ENCODE results near the gene FGFRL1. TPM values are rescaled to one million over a fixed set of nuclear protein-coding genes. Genes with fewer than 3 reads are reported as not detected.
A peak's percentile ranks its signal among the peaks of the same experiment; 100 is the strongest.

The FGFRL1 gene
- total RNA-seq, 5 donors from 2014 or later (not counting 1 experiment from before 2014, with no cell fraction given): 14.9 to 25.2 (median 23.7) TPM

DNA sequence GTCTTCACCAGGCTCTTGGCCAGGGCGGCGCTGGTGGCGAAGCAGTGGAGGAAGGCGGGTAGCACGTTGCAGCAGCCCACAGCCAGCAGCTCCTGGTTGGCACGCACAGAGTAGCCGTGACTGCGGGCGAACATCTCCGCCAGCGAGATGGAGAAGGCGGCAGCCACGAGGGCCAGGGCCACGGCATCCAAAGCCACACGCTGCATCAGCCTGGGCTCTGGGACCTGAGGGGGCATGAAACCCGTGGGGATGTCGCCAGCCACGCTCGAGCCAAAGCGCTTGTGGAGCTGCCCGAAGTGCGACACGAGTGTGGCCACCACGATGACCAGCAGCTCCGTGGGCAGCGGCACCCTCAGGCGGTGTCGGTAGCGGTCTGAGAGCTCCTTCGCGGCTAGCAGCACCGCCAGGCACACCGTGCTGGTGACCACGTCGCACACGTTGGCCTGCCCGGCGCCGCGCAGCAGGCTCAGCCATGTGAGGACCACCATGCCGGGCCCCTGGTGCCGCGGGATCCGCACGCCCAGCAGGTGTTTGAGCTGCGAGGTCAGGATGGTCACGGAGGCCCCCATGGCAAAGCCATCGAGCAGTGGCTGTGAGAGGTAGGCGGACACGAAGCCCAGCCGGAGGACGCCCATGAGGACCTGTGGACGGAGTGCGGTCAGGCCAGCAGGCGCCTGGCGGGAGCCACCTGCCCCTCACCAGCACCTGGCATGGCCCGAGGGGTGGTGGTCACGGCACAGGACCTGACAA lies 21.5 kb upstream of the FGFRL1 start:
- DNase-seq: peak in 1 of 35 experiments; percentile 2
- Histone ChIP-seq H3K36me3 (ENCODE audit: control insufficient read depth in 2 of 2, extremely low read depth in 1 of 2, insufficient read depth in 1 of 2, low read length in 1 of 2) (peaks cover 0 to 16% of the 10 kb centered on the region in 2 donors), H3K27ac (ENCODE audit: low read length) (no peak overlapping the region), H3K9me3 (no peaks in the 10 kb centered on the region), H3K4me1 (ENCODE audit: control insufficient read depth in 1 of 2, extremely low read depth in 1 of 2, insufficient read depth in 2 of 2, low read length in 2 of 2) (peaks cover 14 to 29% of the 10 kb centered on the region in 2 experiments), H3K27me3 (replicated peaks in 1 of 2; ENCODE audit: control insufficient read depth in 2 of 2, extremely low read depth in 1 of 2, insufficient read depth in 2 of 2, low read length in 1 of 2) (no peaks in the 10 kb centered on the region), H3K4me3 (ENCODE audit: control insufficient read depth in 1 of 2, extremely low read depth in 1 of 2, low read length in 1 of 2) (no peak overlapping the region)
- H3K36me3 Mint-ChIP-seq: no peaks in the 10 kb centered on the region
- H3K4me1 Mint-ChIP-seq: peaks cover 15 to 25% (median 23%) of the 10 kb centered on the region in 3 donors
- no peaks in the 10 kb centered on the region for H3K9me3 Mint-ChIP-seq
- H3K4me3 Mint-ChIP-seq: no peak overlapping the region
- POLR2A ChIA-PET: no interaction called here
- WGBS (ENCODE audit: insufficient coverage): 96% methylated on average over 56 of the region's 58 CpGs
- CTCF ChIA-PET: interaction anchor here in 1 of 2 donors (1.0 kb wide), 1 partner anchor 19 kb away, joined by 3 read pairs; no protein-coding TSS in a partner anchor
- H3K27ac Mint-ChIP-seq: no peak overlapping the region
- ATAC-seq (replicated peaks in 1 of 4): no peak
- no peaks in the 10 kb centered on the region for H3K27me3 Mint-ChIP-seq

DNA sequence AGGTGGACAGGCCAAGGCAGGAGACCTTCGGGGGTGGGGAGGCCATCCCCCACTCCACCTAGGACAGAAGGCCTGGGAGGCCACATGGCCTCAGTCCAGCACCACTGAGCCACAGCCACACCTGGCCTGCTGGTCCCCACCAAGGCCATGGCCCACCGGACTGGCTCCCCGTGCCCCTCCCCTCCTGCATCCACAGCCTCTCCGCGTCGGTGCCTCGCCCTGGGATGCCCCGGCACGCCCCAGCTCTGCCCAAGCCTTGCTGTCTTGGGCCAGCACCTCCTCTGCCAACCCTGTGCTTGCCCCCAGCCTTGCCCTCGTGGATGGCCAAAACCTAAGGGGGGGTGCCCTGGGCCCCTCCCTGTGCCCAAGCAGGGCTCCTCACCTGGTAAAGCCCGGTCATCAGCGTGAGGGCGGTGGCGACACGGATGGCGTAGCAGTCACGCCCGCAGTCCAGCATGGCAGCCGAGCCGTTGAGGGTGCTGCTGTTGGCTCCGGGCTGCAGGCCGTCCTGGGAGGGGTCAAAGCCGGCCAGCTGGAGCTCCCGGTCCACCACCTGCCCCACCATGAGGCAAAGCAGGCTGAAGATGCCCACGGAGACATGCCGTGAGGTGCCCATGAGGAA lies 20.6 kb upstream of the FGFRL1 start:
- ATAC-seq (replicated peaks in 1 of 4): no peak
- H3K4me1 ChIP-seq (ENCODE audit: control insufficient read depth in 1 of 2, extremely low read depth in 1 of 2, insufficient read depth in 2 of 2, low read length in 2 of 2): peaks cover 7 to 20% of the 10 kb centered on the region in 2 experiments
- H3K27ac ChIP-seq (ENCODE audit: low read length): no peak overlapping the region
- Mint-ChIP-seq H3K9me3 (no peaks in the 10 kb centered on the region), H3K27ac (no peak overlapping the region), H3K27me3 (no peaks in the 10 kb centered on the region), H3K4me3 (no peak overlapping the region), H3K36me3 (no peaks in the 10 kb centered on the region), H3K4me1 (peaks cover 8 to 16% (median 14%) of the 10 kb centered on the region in 3 donors)
- peak in 1 of 35 experiments; percentile 4 for DNase-seq
- H3K27me3 ChIP-seq (replicated peaks in 1 of 2; ENCODE audit: control insufficient read depth in 2 of 2, extremely low read depth in 1 of 2, insufficient read depth in 2 of 2, low read length in 1 of 2): peaks cover 0 to 4% of the 10 kb centered on the region in 2 experiments
- ChIA-PET POLR2A (no interaction called here), CTCF (no interaction called here)
- WGBS (ENCODE audit: insufficient coverage): 94% methylated on average over 25 of the region's 26 CpGs
- H3K36me3 ChIP-seq (ENCODE audit: control insufficient read depth in 2 of 2, extremely low read depth in 1 of 2, insufficient read depth in 1 of 2, low read length in 1 of 2): peaks cover 0 to 16% of the 10 kb centered on the region in 2 donors
- no peaks in the 10 kb centered on the region for H3K9me3 ChIP-seq
- no peak overlapping the region for H3K4me3 ChIP-seq (ENCODE audit: control insufficient read depth in 1 of 2, extremely low read depth in 1 of 2, low read length in 1 of 2)

DNA sequence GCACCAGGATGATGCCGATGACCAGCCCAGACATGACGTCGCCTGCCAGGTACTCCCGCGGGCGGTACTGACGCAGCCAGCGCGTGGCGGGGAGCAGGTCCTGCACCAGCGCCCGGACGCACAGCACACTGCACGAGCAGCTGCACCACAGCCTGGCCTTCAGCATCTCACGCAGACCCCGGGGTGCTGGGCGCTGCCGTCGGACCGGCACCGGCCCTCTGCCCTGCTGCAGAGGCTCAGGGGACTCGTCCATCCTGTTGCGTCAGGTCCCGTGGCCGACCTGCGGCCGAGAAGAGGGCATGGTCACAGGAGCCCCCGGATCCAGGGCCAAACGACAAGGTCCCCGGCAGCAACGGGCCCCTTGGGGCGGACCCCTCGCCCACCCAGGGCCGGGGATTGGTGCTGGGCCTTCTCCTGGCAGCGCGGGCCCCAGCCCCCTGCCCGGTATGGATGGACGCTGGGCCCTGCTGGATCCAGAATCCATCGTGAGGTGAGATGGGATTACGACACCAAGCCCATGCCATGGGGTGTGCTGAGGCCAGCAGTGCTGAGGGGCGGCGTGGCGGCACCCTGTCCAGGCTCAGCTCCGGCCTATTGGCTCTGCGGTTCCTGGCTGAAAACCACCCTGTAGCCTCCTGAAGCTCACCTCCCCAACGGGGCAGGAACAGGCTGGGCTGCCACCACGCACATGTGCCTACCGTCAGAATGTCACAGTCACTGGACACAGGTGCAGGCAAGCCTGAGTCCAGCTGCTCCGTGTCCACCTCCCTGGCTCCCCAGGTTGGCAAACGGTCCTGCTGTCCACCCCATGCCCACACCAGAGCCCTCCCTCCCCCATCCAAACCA lies 19.8 kb upstream of the FGFRL1 start:
- Mint-ChIP-seq H3K36me3 (no peaks in the 10 kb centered on the region), H3K27ac (no peak overlapping the region), H3K27me3 (no peaks in the 10 kb centered on the region), H3K4me1 (peaks cover 0 to 9% (median 7%) of the 10 kb centered on the region in 3 donors), H3K9me3 (no peaks in the 10 kb centered on the region), H3K4me3 (no peak overlapping the region)
- Histone ChIP-seq H3K27me3 (replicated peaks in 1 of 2; ENCODE audit: control insufficient read depth in 2 of 2, extremely low read depth in 1 of 2, insufficient read depth in 2 of 2, low read length in 1 of 2) (peaks cover 0 to 12% of the 10 kb centered on the region in 2 experiments), H3K27ac (ENCODE audit: low read length) (no peak overlapping the region), H3K36me3 (ENCODE audit: control insufficient read depth in 2 of 2, extremely low read depth in 1 of 2, insufficient read depth in 1 of 2, low read length in 1 of 2) (peaks cover 0 to 16% of the 10 kb centered on the region in 2 donors), H3K4me3 (ENCODE audit: control insufficient read depth in 1 of 2, extremely low read depth in 1 of 2, low read length in 1 of 2) (no peak overlapping the region), H3K9me3 (no peaks in the 10 kb centered on the region), H3K4me1 (ENCODE audit: control insufficient read depth in 1 of 2, extremely low read depth in 1 of 2, insufficient read depth in 2 of 2, low read length in 2 of 2) (peaks cover 0 to 13% of the 10 kb centered on the region in 2 experiments)
- ATAC-seq (replicated peaks in 1 of 4) (no peak), DNase-seq (no peak)
- POLR2A ChIA-PET: no interaction called here
- WGBS (ENCODE audit: insufficient coverage): 94% methylated on average over 50 of the region's 50 CpGs
- CTCF ChIA-PET: no interaction called here

DNA sequence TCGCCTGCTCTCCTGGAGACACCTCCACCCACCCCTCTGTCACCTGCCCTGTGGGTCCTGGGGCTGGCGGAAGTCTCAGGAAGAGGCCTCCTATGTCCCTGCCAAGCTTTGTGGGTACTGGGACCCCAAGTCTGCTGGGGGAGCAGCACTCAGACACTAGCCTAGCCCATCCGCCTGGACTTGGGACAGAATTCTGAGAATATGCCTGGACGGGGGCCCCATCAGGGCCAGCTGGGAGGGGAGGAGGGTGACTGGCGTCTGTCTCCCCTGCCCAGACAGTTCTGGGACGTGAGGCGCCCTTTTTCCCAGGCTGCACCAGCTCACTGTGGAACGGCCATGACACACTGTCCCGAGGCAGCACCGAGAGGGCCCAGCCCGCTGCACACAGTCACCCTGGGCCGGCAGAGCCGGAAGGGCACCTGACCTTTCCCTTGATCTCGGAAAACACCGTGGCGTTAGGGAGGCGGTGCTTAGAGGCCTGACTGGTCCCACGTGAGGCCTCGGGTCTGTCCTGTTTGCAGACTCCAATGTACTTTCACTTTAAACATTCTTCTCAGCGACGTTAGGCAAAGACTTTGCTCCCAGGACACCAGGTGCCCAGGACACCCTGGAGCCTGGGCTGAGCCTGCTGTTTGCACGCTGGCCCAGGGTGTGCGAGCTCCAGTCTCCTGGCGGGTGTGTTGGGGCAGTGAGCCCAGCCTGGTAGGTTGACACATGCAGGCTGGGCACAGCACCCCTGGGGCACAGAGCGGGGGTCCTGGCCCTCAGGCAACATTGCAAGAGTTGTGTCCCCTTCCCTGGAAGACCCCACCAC lies 18.9 kb upstream of the FGFRL1 start:
- ChIA-PET POLR2A (no interaction called here), CTCF (no interaction called here)
- Histone ChIP-seq H3K36me3 (ENCODE audit: control insufficient read depth in 2 of 2, extremely low read depth in 1 of 2, insufficient read depth in 1 of 2, low read length in 1 of 2) (peaks cover 0 to 16% of the 10 kb centered on the region in 2 donors), H3K9me3 (no peaks in the 10 kb centered on the region), H3K27ac (ENCODE audit: low read length) (no peak overlapping the region), H3K4me1 (ENCODE audit: control insufficient read depth in 1 of 2, extremely low read depth in 1 of 2, insufficient read depth in 2 of 2, low read length in 2 of 2) (peaks cover 0 to 13% of the 10 kb centered on the region in 2 experiments), H3K27me3 (replicated peaks in 1 of 2; ENCODE audit: control insufficient read depth in 2 of 2, extremely low read depth in 1 of 2, insufficient read depth in 2 of 2, low read length in 1 of 2) (peaks cover 0 to 16% of the 10 kb centered on the region in 2 experiments), H3K4me3 (ENCODE audit: control insufficient read depth in 1 of 2, extremely low read depth in 1 of 2, low read length in 1 of 2) (no peak overlapping the region)
- no peak for ATAC-seq (replicated peaks in 1 of 4)
- peaks cover 0 to 3% of the 10 kb centered on the region in 2 donors for H3K27me3 Mint-ChIP-seq
- H3K4me1 Mint-ChIP-seq: peaks cover 0 to 10% (median 7%) of the 10 kb centered on the region in 3 donors
- no peak overlapping the region for H3K4me3 Mint-ChIP-seq
- H3K9me3 Mint-ChIP-seq: no peaks in the 10 kb centered on the region
- H3K27ac Mint-ChIP-seq: no peak overlapping the region
- WGBS (ENCODE audit: insufficient coverage): 88% methylated on average over 25 of the region's 25 CpGs
- H3K36me3 Mint-ChIP-seq: no peaks in the 10 kb centered on the region
- DNase-seq: peak in 1 of 35 experiments; percentile 3

DNA sequence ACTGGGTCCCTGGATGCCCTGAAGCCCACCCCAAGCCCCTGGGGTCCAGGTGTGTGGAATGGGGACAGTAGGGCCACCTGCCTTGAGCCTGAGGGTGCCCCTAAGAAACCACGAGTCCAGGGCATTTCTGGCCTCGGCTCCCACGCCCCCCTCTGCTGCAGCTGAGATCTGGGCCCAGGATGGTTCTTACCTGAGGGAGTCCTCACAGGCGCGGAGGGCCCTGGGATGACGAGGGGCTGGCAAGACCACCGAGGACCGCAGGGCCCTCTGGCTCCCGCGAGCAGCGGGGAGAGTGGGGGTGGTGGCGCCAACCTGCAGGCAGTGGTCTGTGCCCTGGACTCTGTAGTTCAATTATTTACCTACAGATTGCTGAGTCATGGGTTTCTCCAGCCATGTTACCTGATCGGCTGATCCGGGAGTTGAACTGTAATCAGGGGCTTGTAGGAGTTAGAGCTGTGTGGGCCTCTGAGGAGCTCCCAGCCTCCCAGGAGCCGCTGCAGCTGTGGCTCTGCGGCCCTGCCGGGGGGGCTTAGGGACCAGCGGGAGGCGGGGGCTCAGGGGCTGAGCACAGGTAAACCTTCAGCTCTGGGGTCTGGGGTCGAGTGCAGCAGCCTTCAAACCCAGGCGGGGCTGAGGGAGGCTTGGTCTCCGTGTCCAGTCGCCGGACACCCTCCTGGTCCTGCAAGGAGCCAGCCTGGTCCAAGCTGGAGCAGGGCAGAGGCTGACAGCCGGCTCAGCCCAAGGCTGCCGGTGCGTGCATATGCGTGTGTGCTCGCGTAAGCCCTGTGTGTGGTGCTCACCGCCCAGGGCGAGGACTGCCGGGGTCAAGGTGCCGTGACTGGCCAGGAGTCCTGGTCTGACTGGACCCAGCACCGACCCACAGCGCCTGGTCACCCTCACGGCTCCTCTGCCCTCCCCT lies 18.1 kb upstream of the FGFRL1 start, which contains the start of gene SLC26A1:
TSS of gene SLC26A1 (minus strand) at position 294 of the 919 bp plus-strand sequence. CDS start 1,701 bp downstream, outside the sequence.
- Histone ChIP-seq H3K27me3 (replicated peaks in 1 of 2; ENCODE audit: control insufficient read depth in 2 of 2, extremely low read depth in 1 of 2, insufficient read depth in 2 of 2, low read length in 1 of 2) (peaks cover 0 to 25% of the 10 kb centered on the region in 2 experiments), H3K4me1 (ENCODE audit: control insufficient read depth in 1 of 2, extremely low read depth in 1 of 2, insufficient read depth in 2 of 2, low read length in 2 of 2) (peaks cover 0 to 13% of the 10 kb centered on the region in 2 experiments), H3K9me3 (no peaks in the 10 kb centered on the region), H3K36me3 (ENCODE audit: control insufficient read depth in 2 of 2, extremely low read depth in 1 of 2, insufficient read depth in 1 of 2, low read length in 1 of 2) (peaks cover 0 to 16% of the 10 kb centered on the region in 2 donors), H3K27ac (ENCODE audit: low read length) (no peak within 1 kb of the TSS), H3K4me3 (ENCODE audit: control insufficient read depth in 1 of 2, extremely low read depth in 1 of 2, low read length in 1 of 2) (no peak within 1 kb of the TSS)
- ATAC-seq (replicated peaks in 1 of 4) (no peak), DNase-seq (no peak)
- Mint-ChIP-seq H3K4me3 (no peak within 1 kb of the TSS), H3K4me1 (peaks cover 6 to 9% (median 7%) of the 10 kb centered on the region in 3 donors), H3K27me3 (peaks cover 3 to 10% of the 10 kb centered on the region in 2 donors), H3K36me3 (no peaks in the 10 kb centered on the region), H3K27ac (no peak within 1 kb of the TSS), H3K9me3 (no peaks in the 10 kb centered on the region)
- WGBS (ENCODE audit: insufficient coverage): 95% methylated on average over 26 of the region's 37 CpGs
- ChIA-PET CTCF (no interaction called here), POLR2A (no interaction called here)
